ENCODE measurements around the gene FAM136A. TPM values are rescaled to one million over a fixed set of nuclear protein-coding genes. Genes with fewer than 3 reads are reported as not detected.

The FAM136A gene
- total and polyA plus RNA-seq, 11 donors: 16.8 to 42.8 (median 23.9) TPM

DNA sequence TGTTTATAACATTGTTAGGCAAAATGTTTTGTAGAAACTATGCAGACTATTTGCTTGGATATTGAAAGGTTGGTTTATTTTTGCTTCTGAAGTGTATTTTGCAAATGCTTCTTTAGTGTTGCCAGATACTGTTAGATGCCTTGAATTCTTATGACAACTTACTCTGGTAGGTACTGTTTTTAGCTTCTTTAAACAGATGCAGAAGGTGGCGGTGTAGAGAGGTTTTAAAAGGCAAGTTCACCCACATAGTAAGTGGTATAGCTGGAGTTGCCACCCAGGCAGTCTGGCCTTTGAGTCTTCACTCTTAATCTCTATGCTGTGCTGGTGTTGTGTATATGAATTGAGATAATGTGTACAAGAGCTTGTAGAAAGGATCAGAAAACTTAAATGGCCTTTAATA, 40.4 kb downstream of the FAM136A start:
- 50 to 69% (median 57%) methylated on average over 1 of the region's 1 CpG for WGBS, 4 donors
- Histone ChIP-seq H3K4me3 (peak overlapping the region in 2 of 12 donors; percentile 12 to 17), H3K36me3 (peaks cover 0 to 71% (median 45%) of the 10 kb centered on the region in 9 donors)

DNA sequence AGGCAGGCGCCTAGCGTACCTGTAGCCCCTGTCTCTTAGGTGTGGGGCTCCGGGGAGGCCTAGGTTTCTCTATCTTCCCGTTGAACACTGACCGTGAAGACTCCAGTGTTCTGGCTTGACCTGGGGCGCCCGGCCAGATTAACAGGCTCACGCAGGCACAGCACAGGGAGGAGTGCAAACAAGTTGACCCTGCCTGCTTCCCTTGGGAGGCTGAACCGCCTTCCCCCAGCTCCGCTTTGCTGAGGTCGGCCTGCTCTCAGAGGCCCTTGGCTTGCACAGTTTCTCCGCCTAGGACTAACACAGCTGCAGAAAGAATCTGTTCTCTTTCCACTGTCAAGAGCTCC, 43.4 kb downstream of the FAM136A start:
- peak; percentile 83 to 91 (median 85) for DNase-seq
- Histone ChIP-seq H3K9me3 (peaks cover 0 to 7% (median 0%) of the 10 kb centered on the region in 12 donors), H3K4me1 (peaks cover 0 to 40% (median 35%) of the 10 kb centered on the region in 12 donors), H3K36me3 (peaks cover 0 to 42% (median 21%) of the 10 kb centered on the region in 9 donors), H3K4me3 (peak overlapping the region; percentile 53 to 97 (median 80)), H3K27ac (peak overlapping the region; percentile 67 to 95 (median 88)), H3K27me3 (no peaks in the 10 kb centered on the region)
- WGBS, 4 donors: 0 to 4% (median 1%) methylated on average over 2 to 12 of the region's 12 CpGs
- TF ChIP-seq CTCF (IDR thresholded peaks at IDR 0.05) (no peak), POLR2A (IDR thresholded peaks at IDR 0.05) (no peak)
- peak; percentile 48 to 74 (median 69) for ATAC-seq
- intact Hi-C loops (cut with DNase I): loop anchor here in 1 of 10 donors (5.0 kb wide), 1 partner anchor 34 kb away; the partner anchor contains the start of gene SNRPG

More for the DNA sequence above, 40.4 kb downstream of the FAM136A start:
- Histone ChIP-seq H3K9me3 (peaks cover 0 to 7% (median 0%) of the 10 kb centered on the region in 12 donors), H3K27ac (peak overlapping the region in 8 of 12 donors; percentile 0 to 93 (median 38)), H3K4me1 (peaks cover 0 to 40% (median 35%) of the 10 kb centered on the region in 12 donors), H3K27me3 (no peaks in the 10 kb centered on the region)
- no peak for ATAC-seq
- intact Hi-C loops (cut with DNase I): loop anchor here in 1 of 10 donors (5.0 kb wide), 1 partner anchor 36 kb away; no protein-coding TSS in a partner anchor
- TF ChIP-seq POLR2A (IDR thresholded peaks at IDR 0.05): no peak
- no peak for TF ChIP-seq CTCF (IDR thresholded peaks at IDR 0.05)
- DNase-seq: no peak

GRCh38 chr2:70255637-70256314, 46.1 kb downstream of the FAM136A start:
- Histone ChIP-seq H3K4me1 (peaks cover 0 to 25% (median 22%) of the 10 kb centered on the region in 12 donors), H3K4me3 (no peak overlapping the region), H3K9me3 (peaks cover 0 to 7% (median 0%) of the 10 kb centered on the region in 12 donors), H3K27me3 (no peaks in the 10 kb centered on the region), H3K27ac (no peak overlapping the region), H3K36me3 (peaks cover 0 to 15% (median 2%) of the 10 kb centered on the region in 9 donors)
- no peak for DNase-seq
- WGBS, 4 donors: 92 to 95% (median 93%) methylated on average over 8 of the region's 8 CpGs
- TF ChIP-seq CTCF (IDR thresholded peaks at IDR 0.05): no peak
- ATAC-seq: no peak
- intact Hi-C loops (cut with DNase I): loop anchor here in 1 of 10 donors (5.0 kb wide), 1 partner anchor 37 kb away; the partner anchor contains the start of gene SNRPG

DNA sequence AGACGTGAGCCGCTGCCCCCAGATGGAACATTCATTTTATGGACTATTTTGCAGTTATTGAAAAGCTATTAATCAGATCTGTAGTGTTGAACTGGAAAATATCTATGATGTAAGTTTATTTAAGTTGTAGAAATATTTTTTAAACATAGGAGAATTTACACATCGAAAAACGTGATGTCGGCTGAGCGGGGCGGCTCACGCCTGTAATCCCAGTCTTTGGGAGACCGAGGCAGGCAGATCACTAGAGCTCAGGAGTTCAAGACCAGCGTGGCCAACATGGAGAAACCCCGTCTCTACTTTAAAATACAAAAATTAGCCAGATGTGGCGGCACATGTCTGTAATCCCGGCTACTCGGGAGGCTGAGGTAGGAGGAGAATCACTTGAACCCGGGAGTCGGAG, 51.4 kb downstream of the FAM136A start:
- Histone ChIP-seq H3K27me3 (no peaks in the 10 kb centered on the region), H3K4me3 (no peak overlapping the region), H3K4me1 (peaks cover 0 to 23% (median 14%) of the 10 kb centered on the region in 12 donors), H3K27ac (no peak overlapping the region), H3K36me3 (peaks cover 0 to 5% (median 0%) of the 10 kb centered on the region in 9 donors), H3K9me3 (no peaks in the 10 kb centered on the region)
- intact Hi-C loops (cut with DNase I): no loop called here
- TF ChIP-seq CTCF (IDR thresholded peaks at IDR 0.05) (no peak), POLR2A (IDR thresholded peaks at IDR 0.05) (no peak)
- 83 to 86% (median 83%) methylated on average over 16 of the region's 16 CpGs for WGBS, 4 donors
- DNase-seq: no peak
- no peak for ATAC-seq
